SK-N-SH (cell line): ENCODE data around the gene DGAT2. TPM values are rescaled to one million over a fixed set of nuclear protein-coding genes. Genes with fewer than 3 reads are reported as not detected.

Experiments
- CTCF ChIA-PET: fragments of 300-600, 350-600 bp; formaldehyde crosslinking; extraction: SDS; loops from one replicate; lab custom pipeline; 2021; lab: Yijun Ruan, JAX
- POLR2A ChIA-PET: fragments of 350-600 bp; sonication (Branson Sonifier 250); formaldehyde crosslinking; extraction: SDS; loops from one replicate; lab custom pipeline; 2020; ENCODE audit warnings: antibody characterized with exemption, inconsistent platforms; lab: Yijun Ruan, JAX
- DNase-seq: peaks from one replicate; pipeline ENCODE4 v3.0.0; 2012
- H2AFZ ChIP-seq: fragments of 200-600 bp; sonication (generic); 2 replicates; pipeline ENCODE4 v1.8.1; 2016; ENCODE audit warnings: antibody characterized with exemption, mild to moderate bottlenecking, low read depth
- H3F3A ChIP-seq: fragments of 200-600 bp; sonication (generic); replicated peaks from 2 replicates; pipeline ENCODE3; 2016; ENCODE audit warnings: antibody characterized with exemption, mild to moderate bottlenecking; ENCODE audit not compliant: insufficient read depth
- H3K27ac ChIP-seq, 2 experiments: fragments of 200-500 bp in 1 of 2; fragments of 200-600 bp in 1 of 2; sonication (Bioruptor generic) in 1 of 2; sonication (generic), shearing (Covaris generic) in 1 of 2; 2 replicates each; pipeline versions ENCODE4 v1.5.1 to v1.6.1; 2014 to 2016; ENCODE audit warnings: low read depth in 2 of 2, inconsistent platforms in 1 of 2, low read length in 1 of 2, mild to moderate bottlenecking in 1 of 2, mixed read lengths in 1 of 2
- H3K27me3 ChIP-seq: fragments of 200-600 bp; sonication (generic), shearing (Covaris generic); 2 replicates; pipeline ENCODE4 v1.6.1; 2016; ENCODE audit warnings: mixed run types; ENCODE audit not compliant: insufficient read depth
- H3K36me3 ChIP-seq, 2 experiments: fragments of 200-500 bp in 1 of 2; fragments of 200-600 bp in 1 of 2; sonication (Bioruptor generic) in 1 of 2; sonication (generic) in 1 of 2; replicated peaks in 1 of 2; 2 replicates each; pipeline versions ENCODE3 to v1.5.1; 2014 to 2016; ENCODE audit warnings: low read length in 1 of 2, mild to moderate bottlenecking in 1 of 2; ENCODE audit not compliant: insufficient read depth in 2 of 2, control insufficient read depth in 1 of 2
- H3K4me1 ChIP-seq, 2 experiments: fragments of 200-500 bp in 1 of 2; fragments of 200-600 bp in 1 of 2; sonication (Bioruptor generic) in 1 of 2; sonication (generic), shearing (Covaris generic) in 1 of 2; 2 replicates each; pipeline versions ENCODE4 v1.5.1 to v1.6.1; 2014 to 2016; ENCODE audit warnings: low read depth in 1 of 2, low read length in 1 of 2, mixed run types in 1 of 2; ENCODE audit not compliant: insufficient read depth in 2 of 2, control insufficient read depth in 1 of 2
- H3K4me2 ChIP-seq: fragments of 200-600 bp; sonication (generic), shearing (Covaris generic); 2 replicates; pipeline ENCODE4 v1.6.1; 2017; ENCODE audit warnings: mixed run types
- H3K4me3 ChIP-seq, 2 experiments: fragments of 200-500 bp in 1 of 2; fragments of 200-600 bp in 1 of 2; sonication (Bioruptor generic) in 1 of 2; sonication (generic), shearing (Covaris generic) in 1 of 2; 2 replicates each; pipeline versions ENCODE4 v1.5.1 to v1.8.1; 2014 to 2016; ENCODE audit warnings: low read depth in 2 of 2, inconsistent platforms in 1 of 2, low read length in 1 of 2, mild to moderate bottlenecking in 1 of 2, mixed read lengths in 1 of 2, moderate library complexity in 1 of 2
- H3K79me2 ChIP-seq: fragments of 200-600 bp; sonication (generic); 2 replicates; pipeline ENCODE4 v1.8.1; 2017; ENCODE audit warnings: mild to moderate bottlenecking; ENCODE audit not compliant: insufficient read depth
- H3K9ac ChIP-seq: fragments of 200-600 bp; sonication (generic); 2 replicates; pipeline ENCODE4 v1.6.1; 2017; ENCODE audit warnings: mixed run types
- H3K9me2 ChIP-seq: fragments of 200-600 bp; sonication (generic); 2 replicates; pipeline ENCODE4 v1.6.1; 2017; ENCODE audit warnings: mixed run types
- H3K9me3 ChIP-seq: fragments of 200-600 bp; sonication (generic); 2 replicates; pipeline ENCODE4 v1.6.1; 2017; ENCODE audit warnings: mixed run types, mild to moderate bottlenecking, moderate library complexity
- H4K20me1 ChIP-seq: fragments of 200-600 bp; sonication (generic); 2 replicates; pipeline ENCODE4 v1.6.1; 2017; ENCODE audit warnings: mild to moderate bottlenecking, mixed run types; ENCODE audit not compliant: insufficient read depth
- FOXM1 ChIP-seq: IDR thresholded peaks from 2 replicates; pipeline ENCODE4 v1.4.0; 2012; ENCODE audit warnings: low read depth, mild to moderate bottlenecking
- MXI1 ChIP-seq: IDR thresholded peaks from 2 replicates; pipeline ENCODE4 v1.6.1; 2012; ENCODE audit warnings: mild to moderate bottlenecking, low read depth, low read length, improper control_type of control experiment
- RAD21 ChIP-seq: IDR thresholded peaks from 2 replicates; pipeline ENCODE4 v1.6.1; 2012; ENCODE audit warnings: mild to moderate bottlenecking, low read length
- RCOR1 ChIP-seq: fragments of 150-350 bp; IDR thresholded peaks from 2 replicates; pipeline ENCODE4 v1.6.1; 2017; ENCODE audit warnings: antibody characterized with exemption, low read length
- WGBS: methylation state at CpG from one replicate; pipeline ENCODE4 v1.1.6; 2017; ENCODE audit warnings: low lambda C conversion rate; 5-methylcytosine and 5-hydroxymethylcytosine counted together
- polyA plus RNA-seq, 3 experiments: library from polyadenylated mRNA; depleted of rRNA; stranded (reverse); fragments of >200 nt; gene quantifications; 2 replicates each; pipeline ENCODE4 v1.2.3, GENCODE V29; 2012
- TF ChIP-seq, protein P1 (sequence below): IDR thresholded peaks from 2 replicates; pipeline ENCODE4; 2012
- TF ChIP-seq, protein P2 (sequence below): IDR thresholded peaks from 2 replicates; pipeline ENCODE4 v1.4.0; 2012; ENCODE audit warnings: low read depth, borderline replicate concordance
- TF ChIP-seq, protein P3 (sequence below): fragments of 150-350 bp; IDR thresholded peaks from 2 replicates; pipeline ENCODE4 v1.6.1; 2016; ENCODE audit warnings: mild to moderate bottlenecking, low read depth, low read length
- TF ChIP-seq, protein P4 (sequence below): IDR thresholded peaks from 2 replicates; pipeline ENCODE4 v1.6.1; 2012; ENCODE audit warnings: mild to moderate bottlenecking, low read depth, low read length, moderate library complexity

The DGAT2 gene
- polyA plus RNA-seq, 1 of the 3 experiments (the other 2 are of a cell fraction): 1.4 TPM

DNA sequence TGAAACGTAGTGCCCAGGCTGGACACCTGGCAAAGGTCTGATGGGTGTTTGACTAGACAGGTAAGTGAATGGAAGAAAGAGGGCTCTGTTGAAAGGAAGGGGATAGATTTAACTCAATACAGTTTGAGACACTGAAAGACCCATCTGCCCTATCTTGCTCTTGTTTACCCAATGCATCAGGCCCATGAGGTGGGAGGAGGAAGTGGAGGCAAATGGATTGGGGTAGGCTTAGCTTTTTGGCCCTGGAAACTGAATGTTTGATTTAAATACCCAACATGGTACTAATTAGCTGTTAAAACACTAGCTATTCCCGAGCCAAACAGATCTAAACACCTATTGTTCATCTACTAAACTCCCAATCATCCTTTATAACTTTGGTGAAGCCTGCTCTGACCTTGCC lies 42.9 kb downstream of the DGAT2 start (continued):
- TF ChIP-seq, protein P1, sequence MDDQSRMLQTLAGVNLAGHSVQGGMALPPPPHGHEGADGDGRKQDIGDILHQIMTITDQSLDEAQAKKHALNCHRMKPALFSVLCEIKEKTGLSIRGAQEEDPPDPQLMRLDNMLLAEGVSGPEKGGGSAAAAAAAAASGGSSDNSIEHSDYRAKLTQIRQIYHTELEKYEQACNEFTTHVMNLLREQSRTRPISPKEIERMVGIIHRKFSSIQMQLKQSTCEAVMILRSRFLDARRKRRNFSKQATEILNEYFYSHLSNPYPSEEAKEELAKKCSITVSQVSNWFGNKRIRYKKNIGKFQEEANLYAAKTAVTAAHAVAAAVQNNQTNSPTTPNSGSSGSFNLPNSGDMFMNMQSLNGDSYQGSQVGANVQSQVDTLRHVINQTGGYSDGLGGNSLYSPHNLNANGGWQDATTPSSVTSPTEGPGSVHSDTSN: no peak
- TF ChIP-seq MXI1: no peak
- no peak for TF ChIP-seq FOXM1
- no peak for TF ChIP-seq RCOR1
- no peak for TF ChIP-seq RAD21
- TF ChIP-seq, all 33 proteins: peak for 0

DNA sequence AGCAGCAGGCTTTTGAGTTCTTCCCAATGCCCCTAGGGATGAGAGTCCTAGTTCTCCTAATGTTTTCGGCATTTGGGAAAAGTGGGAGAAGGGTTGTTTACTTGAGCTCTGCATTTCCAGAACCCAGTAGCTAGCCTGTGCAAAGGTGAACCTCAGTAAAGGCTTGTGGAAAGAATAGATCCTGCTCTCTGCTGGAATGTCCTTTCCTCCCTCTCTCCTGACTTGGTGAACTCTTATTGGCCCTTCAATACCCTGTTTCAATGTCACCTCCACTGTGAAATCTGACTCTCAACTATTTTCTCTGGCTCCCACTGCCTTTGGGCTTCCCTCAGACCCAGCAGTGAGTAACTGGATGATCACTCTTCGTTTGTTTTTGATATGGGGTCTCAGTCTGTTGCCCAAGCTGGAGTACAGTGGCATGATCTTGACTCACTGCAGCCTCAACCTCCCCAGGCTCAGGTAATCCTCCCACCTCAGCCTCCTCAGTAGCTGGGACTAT lies 44.0 kb downstream of the DGAT2 start:
- 96% methylated on average over 2 of the region's 2 CpGs for WGBS
- Histone ChIP-seq H3K9me2 (no peaks in the 10 kb centered on the region), H3K79me2 (peaks cover 22% of the 10 kb centered on the region), H4K20me1 (peaks cover 5% of the 10 kb centered on the region; the same call in 1 of the 2 replicates), H3K27me3 (no peaks in the 10 kb centered on the region), H3K4me1 (peaks cover 9 to 13% of the 10 kb centered on the region in 2 experiments; a peak in 2 of 4 replicates), H3K4me3 (no peak overlapping the region), H2AFZ (no peak overlapping the region), H3K9ac (no peak overlapping the region), H3K9me3 (no peaks in the 10 kb centered on the region), H3K27ac (no peak overlapping the region), H3K4me2 (no peak overlapping the region), H3F3A (peaks cover 16% of the 10 kb centered on the region), H3K36me3 (no peaks in the 10 kb centered on the region)
- DNase-seq: no peak
- CTCF ChIA-PET: interaction anchor here (0.6 to 4.6 kb wide), 4 partner anchors 10 to 396 kb away, joined by 3 to 44 read pairs (median 12); no protein-coding TSS in a partner anchor
- POLR2A ChIA-PET: no interaction called here
- TF ChIP-seq FOXM1: no peak
- TF ChIP-seq, protein P2, sequence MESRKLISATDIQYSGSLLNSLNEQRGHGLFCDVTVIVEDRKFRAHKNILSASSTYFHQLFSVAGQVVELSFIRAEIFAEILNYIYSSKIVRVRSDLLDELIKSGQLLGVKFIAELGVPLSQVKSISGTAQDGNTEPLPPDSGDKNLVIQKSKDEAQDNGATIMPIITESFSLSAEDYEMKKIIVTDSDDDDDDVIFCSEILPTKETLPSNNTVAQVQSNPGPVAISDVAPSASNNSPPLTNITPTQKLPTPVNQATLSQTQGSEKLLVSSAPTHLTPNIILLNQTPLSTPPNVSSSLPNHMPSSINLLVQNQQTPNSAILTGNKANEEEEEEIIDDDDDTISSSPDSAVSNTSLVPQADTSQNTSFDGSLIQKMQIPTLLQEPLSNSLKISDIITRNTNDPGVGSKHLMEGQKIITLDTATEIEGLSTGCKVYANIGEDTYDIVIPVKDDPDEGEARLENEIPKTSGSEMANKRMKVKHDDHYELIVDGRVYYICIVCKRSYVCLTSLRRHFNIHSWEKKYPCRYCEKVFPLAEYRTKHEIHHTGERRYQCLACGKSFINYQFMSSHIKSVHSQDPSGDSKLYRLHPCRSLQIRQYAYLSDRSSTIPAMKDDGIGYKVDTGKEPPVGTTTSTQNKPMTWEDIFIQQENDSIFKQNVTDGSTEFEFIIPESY: no peak
- TF ChIP-seq, protein P3, sequence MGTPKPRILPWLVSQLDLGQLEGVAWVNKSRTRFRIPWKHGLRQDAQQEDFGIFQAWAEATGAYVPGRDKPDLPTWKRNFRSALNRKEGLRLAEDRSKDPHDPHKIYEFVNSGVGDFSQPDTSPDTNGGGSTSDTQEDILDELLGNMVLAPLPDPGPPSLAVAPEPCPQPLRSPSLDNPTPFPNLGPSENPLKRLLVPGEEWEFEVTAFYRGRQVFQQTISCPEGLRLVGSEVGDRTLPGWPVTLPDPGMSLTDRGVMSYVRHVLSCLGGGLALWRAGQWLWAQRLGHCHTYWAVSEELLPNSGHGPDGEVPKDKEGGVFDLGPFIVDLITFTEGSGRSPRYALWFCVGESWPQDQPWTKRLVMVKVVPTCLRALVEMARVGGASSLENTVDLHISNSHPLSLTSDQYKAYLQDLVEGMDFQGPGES: no peak
- TF ChIP-seq, protein P4, sequence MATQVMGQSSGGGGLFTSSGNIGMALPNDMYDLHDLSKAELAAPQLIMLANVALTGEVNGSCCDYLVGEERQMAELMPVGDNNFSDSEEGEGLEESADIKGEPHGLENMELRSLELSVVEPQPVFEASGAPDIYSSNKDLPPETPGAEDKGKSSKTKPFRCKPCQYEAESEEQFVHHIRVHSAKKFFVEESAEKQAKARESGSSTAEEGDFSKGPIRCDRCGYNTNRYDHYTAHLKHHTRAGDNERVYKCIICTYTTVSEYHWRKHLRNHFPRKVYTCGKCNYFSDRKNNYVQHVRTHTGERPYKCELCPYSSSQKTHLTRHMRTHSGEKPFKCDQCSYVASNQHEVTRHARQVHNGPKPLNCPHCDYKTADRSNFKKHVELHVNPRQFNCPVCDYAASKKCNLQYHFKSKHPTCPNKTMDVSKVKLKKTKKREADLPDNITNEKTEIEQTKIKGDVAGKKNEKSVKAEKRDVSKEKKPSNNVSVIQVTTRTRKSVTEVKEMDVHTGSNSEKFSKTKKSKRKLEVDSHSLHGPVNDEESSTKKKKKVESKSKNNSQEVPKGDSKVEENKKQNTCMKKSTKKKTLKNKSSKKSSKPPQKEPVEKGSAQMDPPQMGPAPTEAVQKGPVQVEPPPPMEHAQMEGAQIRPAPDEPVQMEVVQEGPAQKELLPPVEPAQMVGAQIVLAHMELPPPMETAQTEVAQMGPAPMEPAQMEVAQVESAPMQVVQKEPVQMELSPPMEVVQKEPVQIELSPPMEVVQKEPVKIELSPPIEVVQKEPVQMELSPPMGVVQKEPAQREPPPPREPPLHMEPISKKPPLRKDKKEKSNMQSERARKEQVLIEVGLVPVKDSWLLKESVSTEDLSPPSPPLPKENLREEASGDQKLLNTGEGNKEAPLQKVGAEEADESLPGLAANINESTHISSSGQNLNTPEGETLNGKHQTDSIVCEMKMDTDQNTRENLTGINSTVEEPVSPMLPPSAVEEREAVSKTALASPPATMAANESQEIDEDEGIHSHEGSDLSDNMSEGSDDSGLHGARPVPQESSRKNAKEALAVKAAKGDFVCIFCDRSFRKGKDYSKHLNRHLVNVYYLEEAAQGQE: no peak
- TF ChIP-seq, all 33 proteins: peak for 0
